Measurements from ENCODE around the gene CST9. TPM values are rescaled to one million over a fixed set of nuclear protein-coding genes. Genes with fewer than 3 reads are reported as not detected.

The CST9 gene
- total and polyA plus RNA-seq, 10 donors: not detected

GRCh38 chr20:23566199-23566932 lies 39.4 kb downstream of the CST9 start:
- peaks cover 0 to 7% (median 0%) of the 10 kb centered on the region in 7 donors for H3K27me3 ChIP-seq (replicated peaks in 1 of 7)
- no peak overlapping the region for H3K4me3 ChIP-seq
- no peak overlapping the region for H3K27ac ChIP-seq
- no peaks in the 10 kb centered on the region for H3K4me1 ChIP-seq
- peak; percentile 35 for DNase-seq
- 59 to 89% (median 81%) methylated on average over 7 of the region's 7 CpGs for WGBS, 5 donors
- H3K36me3 ChIP-seq: no peaks in the 10 kb centered on the region
- no peak for TF ChIP-seq POLR2A (IDR thresholded peaks at IDR 0.05)
- TF ChIP-seq, protein P1, sequence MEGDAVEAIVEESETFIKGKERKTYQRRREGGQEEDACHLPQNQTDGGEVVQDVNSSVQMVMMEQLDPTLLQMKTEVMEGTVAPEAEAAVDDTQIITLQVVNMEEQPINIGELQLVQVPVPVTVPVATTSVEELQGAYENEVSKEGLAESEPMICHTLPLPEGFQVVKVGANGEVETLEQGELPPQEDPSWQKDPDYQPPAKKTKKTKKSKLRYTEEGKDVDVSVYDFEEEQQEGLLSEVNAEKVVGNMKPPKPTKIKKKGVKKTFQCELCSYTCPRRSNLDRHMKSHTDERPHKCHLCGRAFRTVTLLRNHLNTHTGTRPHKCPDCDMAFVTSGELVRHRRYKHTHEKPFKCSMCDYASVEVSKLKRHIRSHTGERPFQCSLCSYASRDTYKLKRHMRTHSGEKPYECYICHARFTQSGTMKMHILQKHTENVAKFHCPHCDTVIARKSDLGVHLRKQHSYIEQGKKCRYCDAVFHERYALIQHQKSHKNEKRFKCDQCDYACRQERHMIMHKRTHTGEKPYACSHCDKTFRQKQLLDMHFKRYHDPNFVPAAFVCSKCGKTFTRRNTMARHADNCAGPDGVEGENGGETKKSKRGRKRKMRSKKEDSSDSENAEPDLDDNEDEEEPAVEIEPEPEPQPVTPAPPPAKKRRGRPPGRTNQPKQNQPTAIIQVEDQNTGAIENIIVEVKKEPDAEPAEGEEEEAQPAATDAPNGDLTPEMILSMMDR (IDR thresholded peaks at IDR 0.05 in 8 of 11, conservative IDR thresholded peaks at IDR 0.05 in 3 of 11): no peak
- no peak for TF ChIP-seq POLR2AphosphoS5 (IDR thresholded peaks at IDR 0.05)
- intact Hi-C loops (cut with DNase I; ENCODE audit: low total_unique reads): no loop called here
- peaks cover 0 to 22% (median 18%) of the 10 kb centered on the region in 8 donors for H3K9me3 ChIP-seq

DNA sequence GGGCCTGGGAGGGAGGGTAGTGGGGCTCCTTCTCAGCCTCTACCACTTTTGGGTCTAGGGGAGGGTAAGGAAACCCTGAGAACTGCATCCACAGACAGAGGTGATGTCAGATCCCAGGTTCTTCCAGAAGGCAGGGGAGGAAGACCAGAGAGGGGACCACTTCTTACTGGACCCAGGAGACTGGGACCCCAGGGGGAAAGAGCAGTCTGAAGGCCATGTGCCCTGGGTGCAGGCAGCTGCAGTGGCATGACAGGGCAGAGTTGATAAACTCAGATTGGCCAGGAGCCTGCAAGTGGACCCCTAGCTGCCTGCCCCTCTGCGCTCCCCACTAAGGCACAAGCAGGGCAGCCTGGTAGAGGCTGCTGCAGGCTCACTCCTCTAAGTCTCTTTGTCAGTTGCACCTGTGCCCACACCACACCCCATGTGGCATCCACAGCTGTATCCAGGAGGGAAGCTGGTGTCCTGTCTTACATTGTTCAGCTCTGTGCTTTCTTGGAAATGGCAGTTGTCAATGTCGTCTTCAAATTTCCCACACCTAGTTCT lies 40.1 kb downstream of the CST9 start:
- peaks cover under 1 to 28% (median 24%) of the 10 kb centered on the region in 8 donors for H3K9me3 ChIP-seq
- intact Hi-C loops (cut with DNase I; ENCODE audit: low total_unique reads): no loop called here
- H3K4me3 ChIP-seq: no peak overlapping the region
- no peak for TF ChIP-seq POLR2A (IDR thresholded peaks at IDR 0.05)
- TF ChIP-seq, protein P1 (IDR thresholded peaks at IDR 0.05 in 8 of 11, conservative IDR thresholded peaks at IDR 0.05 in 3 of 11): no peak
- no peak for TF ChIP-seq POLR2AphosphoS5 (IDR thresholded peaks at IDR 0.05)
- peaks cover 0 to 7% (median 0%) of the 10 kb centered on the region in 7 donors for H3K27me3 ChIP-seq (replicated peaks in 1 of 7)
- no peaks in the 10 kb centered on the region for H3K4me1 ChIP-seq
- H3K36me3 ChIP-seq: no peaks in the 10 kb centered on the region
- DNase-seq: peak; percentile 49
- H3K27ac ChIP-seq: no peak overlapping the region
- 83 to 98% (median 87%) methylated on average over 2 of the region's 2 CpGs for WGBS, 5 donors

- no peak overlapping the region for H3K27ac ChIP-seq
- intact Hi-C loops (cut with DNase I; ENCODE audit: low total_unique reads): no loop called here
- WGBS, 5 donors: 49 to 73% (median 71%) methylated on average over 3 of the region's 3 CpGs
- TF ChIP-seq POLR2AphosphoS5 (IDR thresholded peaks at IDR 0.05) (no peak), POLR2A (IDR thresholded peaks at IDR 0.05) (no peak)
- TF ChIP-seq, protein P1 (IDR thresholded peaks at IDR 0.05 in 8 of 11, conservative IDR thresholded peaks at IDR 0.05 in 3 of 11): no peak
- H3K36me3 ChIP-seq: no peaks in the 10 kb centered on the region
- H3K4me1 ChIP-seq: no peaks in the 10 kb centered on the region
- H3K4me3 ChIP-seq: no peak overlapping the region
- no peak for DNase-seq
- H3K27me3 ChIP-seq (replicated peaks in 1 of 7): peaks cover 0 to 7% (median 0%) of the 10 kb centered on the region in 7 donors
- peaks cover 4 to 34% (median 30%) of the 10 kb centered on the region in 8 donors for H3K9me3 ChIP-seq
These were observed 40.8 kb downstream of the CST9 start for GRCh38 chr20:23564927-23565326.

DNA sequence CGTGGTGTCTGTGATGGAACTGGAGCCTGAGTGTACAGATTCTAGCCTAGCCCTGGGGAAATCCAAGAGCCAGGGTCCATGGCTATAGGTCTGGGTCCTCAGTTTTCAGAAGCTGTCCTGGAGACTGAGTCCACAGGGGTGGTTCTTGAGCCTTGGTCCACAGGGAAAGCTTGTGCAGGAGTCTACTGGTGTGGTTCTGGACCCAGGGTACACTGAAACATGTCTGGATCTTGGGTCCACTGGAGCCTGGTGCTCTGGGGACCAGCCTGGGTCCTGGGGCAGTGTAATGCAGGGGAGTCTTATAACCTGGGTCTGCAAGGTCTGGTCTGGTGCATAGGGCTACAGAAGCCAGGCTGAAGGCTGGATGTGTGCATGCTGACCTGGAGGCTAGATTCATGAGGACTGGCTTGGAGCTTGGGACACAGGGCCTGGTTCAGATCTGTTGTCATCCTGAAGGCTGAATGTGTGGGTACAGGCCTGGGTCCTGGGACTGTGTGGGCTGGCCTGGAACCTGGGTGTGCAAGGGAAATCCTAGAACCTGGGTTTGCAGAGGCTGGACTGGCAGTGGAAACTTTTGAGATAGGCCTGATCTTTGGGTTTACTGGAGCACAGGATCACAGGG lies 42.9 kb downstream of the CST9 start:
- intact Hi-C loops (cut with DNase I; ENCODE audit: low total_unique reads): no loop called here
- H3K27me3 ChIP-seq (replicated peaks in 1 of 7): peaks cover 0 to 5% (median 0%) of the 10 kb centered on the region in 7 donors
- no peak for TF ChIP-seq POLR2AphosphoS5 (IDR thresholded peaks at IDR 0.05)
- TF ChIP-seq, protein P1 (IDR thresholded peaks at IDR 0.05 in 8 of 11, conservative IDR thresholded peaks at IDR 0.05 in 3 of 11): no peak
- no peak for TF ChIP-seq POLR2A (IDR thresholded peaks at IDR 0.05)
- no peak overlapping the region for H3K27ac ChIP-seq
- DNase-seq: no peak
- no peaks in the 10 kb centered on the region for H3K36me3 ChIP-seq
- 80 to 89% (median 83%) methylated on average over 1 of the region's 1 CpG; no CpG with 5 or more reads in 1 of the 5 donors for WGBS, 5 donors
- H3K4me1 ChIP-seq: no peaks in the 10 kb centered on the region
- H3K9me3 ChIP-seq: peaks cover 4 to 55% (median 43%) of the 10 kb centered on the region in 8 donors
- no peak overlapping the region for H3K4me3 ChIP-seq
